Stomach (tissue), 9 donors: ENCODE results near the gene PTOV1. TPM values are rescaled to one million over a fixed set of nuclear protein-coding genes. Genes with fewer than 3 reads are reported as not detected.

Experiments used
- DNase-seq, 2 donors: peaks; one replicate each; pipeline versions ENCODE4 v3.0.0 to v3.0.0-alpha.2; 2013 to 2019
- H3K27ac ChIP-seq, 5 donors: fragments of 200-600 bp in 4 of 5; sonication (generic) in 4 of 5; one replicate each; pipeline ENCODE4 v1.5.1; 2013 to 2019; ENCODE audit warnings: mild to moderate bottlenecking in 1 of 5, moderate library complexity in 1 of 5
- H3K27me3 ChIP-seq, 3 donors: fragments of 200-600 bp; sonication (generic); one replicate each; pipeline ENCODE4 v1.5.1; 2017 to 2019; ENCODE audit warnings: mixed run types in 1 of 3
- H3K36me3 ChIP-seq, 4 donors: fragments of 200-600 bp; sonication (generic); 1 replicate in 3 of 4; 2 replicates in 1 of 4; pipeline ENCODE4 v1.5.1; 2016 to 2019
- H3K4me1 ChIP-seq, 4 donors: fragments of 200-600 bp; sonication (generic); one replicate each; pipeline ENCODE4 v1.5.1; 2016 to 2019
- H3K4me3 ChIP-seq, 4 donors: fragments of 200-600 bp; sonication (generic) in 3 of 4; one replicate each; pipeline ENCODE4 v1.5.1; 2016 to 2019; ENCODE audit warnings: mild to moderate bottlenecking in 1 of 4
- H3K9me3 ChIP-seq, 4 donors: fragments of 200-600 bp; sonication (generic); one replicate each; pipeline ENCODE4 v1.5.1; 2016 to 2019
- EP300 ChIP-seq: sonication (generic); formaldehyde crosslinking; IDR thresholded peaks from one replicate; pipeline ENCODE4 v1.6.1; 2017; ENCODE audit warnings: antibody characterized with exemption
- POLR2A ChIP-seq, 4 donors: fragments of 450-650 bp; IDR thresholded peaks; one replicate each; pipeline ENCODE4 v1.6.1; 2016; ENCODE audit warnings: antibody characterized with exemption in 4 of 4, control low read depth in 2 of 4, mild to moderate bottlenecking in 1 of 4, moderate library complexity in 1 of 4
- POLR2AphosphoS5 ChIP-seq, 3 donors: sonication (generic); formaldehyde crosslinking; IDR thresholded peaks; one replicate each; pipeline ENCODE4 v1.6.1; 2016; ENCODE audit warnings: antibody characterized with exemption in 3 of 3
- WGBS, 5 donors: extraction: QIAGEN DNeasy Blood & Tissue Kit in 3 of 5; methylation state at CpG; one replicate each; pipeline versions ENCODE4 v1.1.5 to v1.1.7; 2013 to 2018; 5-methylcytosine and 5-hydroxymethylcytosine counted together
- intact Hi-C: fragments of 100-400 bp; cut with DNase I; formaldehyde crosslinking; loops from one replicate; pipeline ENCODE4 v1.15.1; 2023; ENCODE audit warnings: low total_unique reads
- polyA plus RNA-seq, 3 donors: library from polyadenylated mRNA; stranded (reverse); fragments of 200-250 nt; gene quantifications; one replicate each; pipeline ENCODE4 v1.2.3, GENCODE V29; 2013
- total RNA-seq, 5 donors: library from RNA; depleted of rRNA; stranded (reverse); fragments of >200 nt; gene quantifications; one replicate each; pipeline versions ENCODE4 v1.1.0 to v1.2.3, GENCODE V29; 2014 to 2016
- TF ChIP-seq, protein P1 (sequence below), 7 experiments: fragments of 450-650 bp in 4 of 7; fragments of 200-600 bp in 3 of 7; sonication (generic) in 3 of 7; IDR thresholded peaks; one replicate each; pipeline ENCODE4 v1.5.1; 2016 to 2019; ENCODE audit warnings: antibody characterized with exemption in 7 of 7, control low read depth in 2 of 7, mild to moderate bottlenecking in 1 of 7
- donor health status: healthy with polysubstance abuse.
- donor health status: Bipolar disorder and iron deficiency.
- donor health status: healthy.

PTOV1 gene
- total and polyA plus RNA-seq, 8 donors: 45.0 to 186 (median 118) TPM

DNA sequence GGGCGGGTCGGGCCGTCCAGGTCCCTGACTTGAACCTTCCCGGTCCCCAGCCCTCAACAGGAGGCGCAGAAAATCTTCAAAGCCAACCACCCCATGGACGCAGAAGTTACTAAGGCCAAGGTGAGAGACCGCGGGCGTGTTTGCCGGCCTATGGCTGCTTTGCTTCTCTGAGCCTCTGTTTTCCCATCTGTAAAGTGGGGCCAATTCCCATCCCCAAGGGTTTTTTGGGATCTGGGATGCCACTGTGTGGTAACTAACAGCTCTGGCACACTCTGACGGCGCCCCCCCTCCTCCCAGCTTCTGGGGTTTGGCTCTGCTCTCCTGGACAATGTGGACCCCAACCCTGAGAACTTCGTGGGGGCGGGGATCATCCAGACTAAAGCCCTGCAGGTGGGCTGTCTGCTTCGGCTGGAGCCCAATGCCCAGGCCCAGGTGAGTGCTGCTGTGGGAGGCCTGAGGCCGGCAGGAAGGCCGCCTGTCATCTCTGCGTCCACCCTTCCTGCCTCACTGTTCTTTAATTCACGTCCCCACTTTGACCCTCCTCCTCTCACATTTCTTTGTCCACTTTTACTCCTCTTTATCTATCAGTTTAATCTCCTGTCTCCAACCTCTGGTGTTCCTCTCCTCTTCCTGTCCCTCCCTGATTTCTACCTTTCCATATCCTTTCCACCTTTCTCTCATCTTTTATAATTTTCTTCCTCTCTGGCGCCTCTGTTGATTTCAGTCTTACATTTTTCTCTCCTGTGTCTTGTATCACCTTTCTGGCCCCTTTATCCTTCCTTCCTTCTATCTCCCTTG lies 44.9 kb upstream of the PTOV1 start:
- 75 to 82% (median 77%) methylated on average over 17 to 20 of the region's 20 CpGs for WGBS, 5 donors
- no peaks in the 10 kb centered on the region for H3K27me3 ChIP-seq
- no peak for TF ChIP-seq POLR2AphosphoS5 (IDR thresholded peaks at IDR 0.05)
- TF ChIP-seq, protein P1, sequence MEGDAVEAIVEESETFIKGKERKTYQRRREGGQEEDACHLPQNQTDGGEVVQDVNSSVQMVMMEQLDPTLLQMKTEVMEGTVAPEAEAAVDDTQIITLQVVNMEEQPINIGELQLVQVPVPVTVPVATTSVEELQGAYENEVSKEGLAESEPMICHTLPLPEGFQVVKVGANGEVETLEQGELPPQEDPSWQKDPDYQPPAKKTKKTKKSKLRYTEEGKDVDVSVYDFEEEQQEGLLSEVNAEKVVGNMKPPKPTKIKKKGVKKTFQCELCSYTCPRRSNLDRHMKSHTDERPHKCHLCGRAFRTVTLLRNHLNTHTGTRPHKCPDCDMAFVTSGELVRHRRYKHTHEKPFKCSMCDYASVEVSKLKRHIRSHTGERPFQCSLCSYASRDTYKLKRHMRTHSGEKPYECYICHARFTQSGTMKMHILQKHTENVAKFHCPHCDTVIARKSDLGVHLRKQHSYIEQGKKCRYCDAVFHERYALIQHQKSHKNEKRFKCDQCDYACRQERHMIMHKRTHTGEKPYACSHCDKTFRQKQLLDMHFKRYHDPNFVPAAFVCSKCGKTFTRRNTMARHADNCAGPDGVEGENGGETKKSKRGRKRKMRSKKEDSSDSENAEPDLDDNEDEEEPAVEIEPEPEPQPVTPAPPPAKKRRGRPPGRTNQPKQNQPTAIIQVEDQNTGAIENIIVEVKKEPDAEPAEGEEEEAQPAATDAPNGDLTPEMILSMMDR (IDR thresholded peaks at IDR 0.05): no peak
- no peak for TF ChIP-seq EP300
- no peak for TF ChIP-seq POLR2A (IDR thresholded peaks at IDR 0.05)
- H3K4me3 ChIP-seq: no peak overlapping the region
- H3K9me3 ChIP-seq: no peaks in the 10 kb centered on the region
- peaks cover 12 to 58% (median 38%) of the 10 kb centered on the region in 4 donors for H3K4me1 ChIP-seq
- peak in 1 of 2 donors; percentile 23 for DNase-seq
- H3K36me3 ChIP-seq: peaks cover 34 to 69% (median 67%) of the 10 kb centered on the region in 4 donors
- H3K27ac ChIP-seq: peak overlapping the region in 1 of 5 donors; percentile 60
- intact Hi-C loops: no loop called here

DNA sequence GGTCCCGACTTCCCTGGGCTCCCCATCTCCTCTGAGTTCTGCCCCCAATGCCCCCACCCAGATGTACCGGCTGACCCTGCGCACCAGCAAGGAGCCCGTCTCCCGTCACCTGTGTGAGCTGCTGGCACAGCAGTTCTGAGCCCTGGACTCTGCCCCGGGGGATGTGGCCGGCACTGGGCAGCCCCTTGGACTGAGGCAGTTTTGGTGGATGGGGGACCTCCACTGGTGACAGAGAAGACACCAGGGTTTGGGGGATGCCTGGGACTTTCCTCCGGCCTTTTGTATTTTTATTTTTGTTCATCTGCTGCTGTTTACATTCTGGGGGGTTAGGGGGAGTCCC lies 44.4 kb upstream of the PTOV1 start:
- H3K36me3 ChIP-seq: peaks cover 30 to 64% (median 62%) of the 10 kb centered on the region in 4 donors
- intact Hi-C loops: no loop called here
- H3K27ac ChIP-seq: peak overlapping the region in 1 of 5 donors; percentile 37
- no peak for DNase-seq
- H3K9me3 ChIP-seq: no peaks in the 10 kb centered on the region
- TF ChIP-seq EP300: no peak
- TF ChIP-seq POLR2AphosphoS5 (IDR thresholded peaks at IDR 0.05): no peak
- TF ChIP-seq, protein P1 (IDR thresholded peaks at IDR 0.05): no peak
- TF ChIP-seq POLR2A (IDR thresholded peaks at IDR 0.05): no peak
- no peaks in the 10 kb centered on the region for H3K27me3 ChIP-seq
- 82 to 92% (median 92%) methylated on average over 8 of the region's 8 CpGs for WGBS, 5 donors
- H3K4me3 ChIP-seq: no peak overlapping the region
- H3K4me1 ChIP-seq: peaks cover 12 to 53% (median 34%) of the 10 kb centered on the region in 4 donors

DNA sequence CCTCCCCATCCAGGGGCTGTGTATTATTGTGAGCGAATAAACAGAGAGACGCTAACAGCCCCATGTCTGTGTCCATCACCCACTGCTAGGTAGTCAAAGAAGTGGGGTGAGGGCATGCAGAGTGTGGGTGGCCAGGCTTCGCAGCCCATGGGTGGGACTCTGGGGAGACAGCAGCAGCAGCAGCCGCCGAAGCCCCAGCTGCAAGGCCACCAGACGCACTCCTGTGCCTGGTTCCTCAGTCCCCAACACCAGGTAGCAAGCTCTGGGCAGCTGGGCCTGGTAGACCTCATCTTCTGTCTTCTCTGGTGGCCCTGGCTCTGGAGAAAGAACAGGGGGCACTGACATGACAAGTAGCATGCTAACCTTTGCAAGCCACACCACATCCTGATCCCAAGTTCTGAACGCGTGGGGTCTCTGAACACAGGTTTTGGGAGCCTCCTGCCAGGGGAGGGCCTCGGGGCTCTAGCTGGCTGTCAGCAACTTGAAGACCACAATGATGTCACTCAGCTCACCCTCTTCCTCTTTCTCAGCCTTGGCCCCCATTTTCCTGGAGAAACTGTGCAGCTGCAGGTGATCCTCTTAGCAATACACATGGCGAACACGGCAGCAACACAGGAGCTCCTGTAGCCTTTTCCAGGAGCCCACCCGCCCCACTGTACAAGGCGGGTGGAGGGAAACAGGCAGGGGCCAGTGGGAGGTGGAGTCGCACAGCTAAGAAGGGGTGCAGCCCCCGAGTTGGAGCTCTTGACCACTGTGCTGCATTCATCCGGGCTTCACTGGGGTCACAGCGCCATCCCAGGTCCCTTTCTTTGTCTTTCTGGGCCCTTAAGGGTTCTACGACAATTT lies 43.7 kb upstream of the PTOV1 start:
- H3K4me1 ChIP-seq: peaks cover 12 to 50% (median 32%) of the 10 kb centered on the region in 4 donors
- peak overlapping the region in 2 of 5 donors; percentile 86 to 87 for H3K27ac ChIP-seq
- H3K4me3 ChIP-seq: no peak overlapping the region
- H3K27me3 ChIP-seq: no peaks in the 10 kb centered on the region
- peak in 1 of 2 donors; percentile 28 for DNase-seq
- H3K36me3 ChIP-seq: peaks cover 26 to 57% (median 55%) of the 10 kb centered on the region in 4 donors
- intact Hi-C loops: no loop called here
- TF ChIP-seq POLR2A (IDR thresholded peaks at IDR 0.05) (no peak), EP300 (no peak), POLR2AphosphoS5 (IDR thresholded peaks at IDR 0.05) (no peak)
- TF ChIP-seq, protein P1 (IDR thresholded peaks at IDR 0.05): no peak
- WGBS, 5 donors: 81 to 87% (median 84%) methylated on average over 17 to 18 of the region's 18 CpGs
- no peaks in the 10 kb centered on the region for H3K9me3 ChIP-seq

DNA sequence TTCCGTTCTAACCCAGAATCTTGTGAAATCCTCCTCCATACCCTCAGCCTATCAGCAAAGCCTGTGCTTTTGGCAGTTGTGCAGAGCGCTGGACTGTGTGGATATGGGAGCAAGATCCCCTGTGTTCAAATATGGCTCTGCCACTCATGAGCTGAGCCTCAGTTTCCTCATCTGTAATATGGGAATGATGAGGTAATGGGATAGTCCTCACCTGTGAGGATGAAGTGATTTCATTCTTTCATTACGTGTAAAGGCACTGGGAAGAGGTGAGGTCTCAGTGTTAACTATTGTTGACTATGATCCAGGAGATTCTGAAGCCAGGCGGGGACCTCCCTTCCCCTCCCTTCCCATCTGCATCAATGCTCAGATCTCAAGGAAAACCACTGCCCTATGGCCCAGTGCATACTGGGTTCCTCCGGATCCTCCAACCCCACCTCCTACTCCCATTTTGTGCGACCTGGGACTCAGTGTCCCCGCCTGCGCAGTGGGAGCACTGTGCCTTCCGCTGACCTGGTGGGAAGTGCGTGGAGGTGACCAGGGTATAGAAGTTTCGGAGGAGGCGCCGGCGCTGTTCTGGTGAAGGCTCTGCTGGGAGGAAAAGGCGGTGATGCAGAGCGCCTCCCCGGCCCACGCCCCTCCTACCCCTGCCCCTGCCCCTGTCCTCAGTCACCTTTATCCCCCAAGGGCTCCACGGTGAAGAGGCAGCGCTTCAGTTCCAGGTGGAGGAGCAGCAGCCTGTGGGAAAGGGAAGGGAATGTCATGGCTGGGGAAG lies 42.9 kb upstream of the PTOV1 start:
- peaks cover 21 to 49% (median 47%) of the 10 kb centered on the region in 4 donors for H3K36me3 ChIP-seq
- 78 to 84% (median 81%) methylated on average over 20 of the region's 20 CpGs for WGBS, 5 donors
- peak overlapping the region; percentile 15 to 89 (median 86) for H3K27ac ChIP-seq
- H3K4me3 ChIP-seq: peak overlapping the region; percentile 73 to 91 (median 80)
- DNase-seq: no peak
- peaks cover 12 to 48% (median 36%) of the 10 kb centered on the region in 4 donors for H3K4me1 ChIP-seq
- H3K9me3 ChIP-seq: no peaks in the 10 kb centered on the region
- H3K27me3 ChIP-seq: no peaks in the 10 kb centered on the region
- TF ChIP-seq EP300 (no peak), POLR2A (IDR thresholded peaks at IDR 0.05) (no peak), POLR2AphosphoS5 (IDR thresholded peaks at IDR 0.05) (no peak)
- TF ChIP-seq, protein P1 (IDR thresholded peaks at IDR 0.05): no peak
- intact Hi-C loops: no loop called here
